Measurements from ENCODE around the gene F8.
"Not testable (repeated sequence)": the region's sequence is repeated elsewhere in the genome, so short reads cannot be mapped to it uniquely, and the experiment has no call there.

GRCh38 chrX:154886069-154886788 lies 136.3 kb downstream of the F8 start, which contains the start of gene F8A1:
- TF ChIP-seq CTCF (conservative IDR thresholded peaks at IDR 0.05; ENCODE audit: low read length); EZH2phosphoT487 (IDR thresholded peaks at IDR 0.05; ENCODE audit: borderline replicate concordance): not testable (repeated sequence)
